Lung (tissue), 12 donors: Measurements from ENCODE around the gene JSRP1. TPM values are rescaled to one million over a fixed set of nuclear protein-coding genes. Genes with fewer than 3 reads are reported as not detected.

ENCODE experiments used
- ATAC-seq: fragments of 200-7000 bp; cut with Tn5 transposase; one replicate; pipeline ENCODE4 v1.9.1; 2020; ENCODE audit warnings: moderate number of reproducible peaks; ENCODE audit not compliant: insufficient read depth, low FRiP score
- DNase-seq, 3 donors: peaks; one replicate each; pipeline ENCODE4 v3.0.0-alpha.2; 2013 to 2017
- H3K27ac ChIP-seq, 2 donors: one replicate each; pipeline ENCODE4 v1.5.1; 2013; ENCODE audit warnings: mild to moderate bottlenecking in 2 of 2, moderate library complexity in 2 of 2, control low read depth in 1 of 2, inconsistent platforms in 1 of 2, low read depth in 1 of 2, low read length in 1 of 2
- H3K27me3 ChIP-seq, 3 donors: one replicate each; pipeline ENCODE4 v1.5.1; 2013; ENCODE audit warnings: low read length in 2 of 3; ENCODE audit not compliant: control insufficient read depth in 3 of 3, insufficient read depth in 3 of 3
- H3K36me3 ChIP-seq, 4 donors: one replicate each; pipeline ENCODE4 v1.5.1; 2013; ENCODE audit warnings: low read length in 4 of 4, mild to moderate bottlenecking in 1 of 4, moderate library complexity in 1 of 4; ENCODE audit not compliant: control insufficient read depth in 4 of 4, insufficient read depth in 4 of 4
- H3K4me1 ChIP-seq, 5 donors: one replicate each; pipeline ENCODE4 v1.5.1; 2013; ENCODE audit warnings: low read length in 5 of 5, mild to moderate bottlenecking in 2 of 5, moderate library complexity in 1 of 5; ENCODE audit not compliant: control insufficient read depth in 5 of 5, insufficient read depth in 5 of 5
- H3K4me3 ChIP-seq: one replicate; pipeline ENCODE4 v1.5.1; 2013; ENCODE audit warnings: mild to moderate bottlenecking, control low read depth, moderate library complexity
- H3K9ac ChIP-seq, 2 donors: one replicate each; pipeline ENCODE4 v1.5.1; 2013; ENCODE audit warnings: low read length in 2 of 2, control low read depth in 1 of 2; ENCODE audit not compliant: insufficient read depth in 1 of 2
- H3K9me3 ChIP-seq, 4 donors: one replicate each; pipeline ENCODE4 v1.5.1; 2013; ENCODE audit warnings: low read length in 3 of 4, mild to moderate bottlenecking in 1 of 4, moderate library complexity in 1 of 4; ENCODE audit not compliant: control insufficient read depth in 4 of 4, insufficient read depth in 3 of 4
- WGBS, 2 donors: extraction: QIAGEN DNeasy Blood & Tissue Kit; methylation state at CpG; one replicate each; pipeline ENCODE4 v1.1.7; 2013; 5-methylcytosine and 5-hydroxymethylcytosine counted together
- polyA plus RNA-seq, 2 donors: library from polyadenylated mRNA; stranded (reverse); fragments of 200-250 nt; gene quantifications; one replicate each; pipeline ENCODE4 v1.2.1, GENCODE V29; 2013
- total RNA-seq, 2 donors: library from RNA; depleted of rRNA in 1 of 2; stranded (reverse); fragments of >200 nt in 1 of 2; gene quantifications; one replicate each; pipeline ENCODE4 v1.2.1, GENCODE V29; 2014 to 2021
- TF ChIP-seq, protein P1 (sequence below): IDR thresholded peaks from 2 replicates; pipeline ENCODE4 v1.5.1; 2012; ENCODE audit warnings: mild to moderate bottlenecking; ENCODE audit errors: control extremely low read depth, extremely low read depth
- donor health status: control.
- donor health status: control.
- donor health status: Bipolar disorder and iron deficiency.
- donor health status: healthy.
- donor health status: DM: yes; HTN: yes; CAD: no.

Gene JSRP1
- total and polyA plus RNA-seq, 4 donors = 0.61 to 2.3 (median 0.88) TPM

DNA sequence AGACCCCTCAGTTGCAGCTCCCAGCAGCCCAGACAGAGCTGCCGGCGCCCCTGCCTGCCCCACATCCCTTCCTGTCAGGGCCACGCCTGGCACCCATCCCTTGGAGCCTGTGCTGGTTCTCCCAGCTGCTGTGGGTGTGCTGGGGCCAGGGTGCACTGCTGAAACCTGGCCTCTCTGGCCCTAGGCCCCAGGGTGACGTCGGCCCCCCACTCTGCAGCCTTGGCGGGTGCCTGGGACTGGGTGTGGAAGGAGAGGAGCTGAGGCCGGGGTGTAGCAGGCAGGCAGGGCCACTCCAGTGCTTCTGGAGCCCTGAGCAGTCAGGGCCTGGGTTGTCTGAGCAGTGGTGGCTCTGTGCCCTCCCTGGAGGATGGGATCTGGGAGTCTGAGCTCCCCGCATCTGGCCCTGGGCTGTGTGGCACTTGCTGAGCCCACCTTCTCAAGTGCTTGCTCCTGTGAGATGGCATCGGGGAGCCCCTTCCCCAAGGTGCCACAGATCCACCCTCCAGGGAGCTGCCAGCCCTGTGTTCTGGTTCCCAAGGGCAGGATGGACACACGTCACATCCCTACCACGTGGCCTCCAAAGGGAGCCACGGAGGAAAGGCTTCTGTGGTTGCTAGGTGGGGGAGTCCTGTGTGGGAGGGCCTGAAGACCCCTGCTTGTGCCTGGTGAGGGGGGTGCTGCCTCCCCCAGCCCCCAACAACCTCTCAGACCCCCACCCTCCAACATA lies 25.2 kb downstream of the JSRP1 start:
- DNase-seq = no peak
- peaks cover 8 to 72% (median 11%) of the 10 kb centered on the region in 4 donors for H3K36me3 ChIP-seq
- H3K4me3 ChIP-seq = no peak overlapping the region
- 79 to 83% methylated on average over 12 of the region's 12 CpGs for WGBS, 2 donors
- peaks cover 0 to 14% (median 4%) of the 10 kb centered on the region in 5 donors for H3K4me1 ChIP-seq
- no peaks in the 10 kb centered on the region for H3K9me3 ChIP-seq
- no peaks in the 10 kb centered on the region for H3K27me3 ChIP-seq
- TF ChIP-seq, protein P1, sequence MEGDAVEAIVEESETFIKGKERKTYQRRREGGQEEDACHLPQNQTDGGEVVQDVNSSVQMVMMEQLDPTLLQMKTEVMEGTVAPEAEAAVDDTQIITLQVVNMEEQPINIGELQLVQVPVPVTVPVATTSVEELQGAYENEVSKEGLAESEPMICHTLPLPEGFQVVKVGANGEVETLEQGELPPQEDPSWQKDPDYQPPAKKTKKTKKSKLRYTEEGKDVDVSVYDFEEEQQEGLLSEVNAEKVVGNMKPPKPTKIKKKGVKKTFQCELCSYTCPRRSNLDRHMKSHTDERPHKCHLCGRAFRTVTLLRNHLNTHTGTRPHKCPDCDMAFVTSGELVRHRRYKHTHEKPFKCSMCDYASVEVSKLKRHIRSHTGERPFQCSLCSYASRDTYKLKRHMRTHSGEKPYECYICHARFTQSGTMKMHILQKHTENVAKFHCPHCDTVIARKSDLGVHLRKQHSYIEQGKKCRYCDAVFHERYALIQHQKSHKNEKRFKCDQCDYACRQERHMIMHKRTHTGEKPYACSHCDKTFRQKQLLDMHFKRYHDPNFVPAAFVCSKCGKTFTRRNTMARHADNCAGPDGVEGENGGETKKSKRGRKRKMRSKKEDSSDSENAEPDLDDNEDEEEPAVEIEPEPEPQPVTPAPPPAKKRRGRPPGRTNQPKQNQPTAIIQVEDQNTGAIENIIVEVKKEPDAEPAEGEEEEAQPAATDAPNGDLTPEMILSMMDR = no peak
- ATAC-seq = no peak
- no peak overlapping the region for H3K9ac ChIP-seq
- no peak overlapping the region for H3K27ac ChIP-seq

DNA sequence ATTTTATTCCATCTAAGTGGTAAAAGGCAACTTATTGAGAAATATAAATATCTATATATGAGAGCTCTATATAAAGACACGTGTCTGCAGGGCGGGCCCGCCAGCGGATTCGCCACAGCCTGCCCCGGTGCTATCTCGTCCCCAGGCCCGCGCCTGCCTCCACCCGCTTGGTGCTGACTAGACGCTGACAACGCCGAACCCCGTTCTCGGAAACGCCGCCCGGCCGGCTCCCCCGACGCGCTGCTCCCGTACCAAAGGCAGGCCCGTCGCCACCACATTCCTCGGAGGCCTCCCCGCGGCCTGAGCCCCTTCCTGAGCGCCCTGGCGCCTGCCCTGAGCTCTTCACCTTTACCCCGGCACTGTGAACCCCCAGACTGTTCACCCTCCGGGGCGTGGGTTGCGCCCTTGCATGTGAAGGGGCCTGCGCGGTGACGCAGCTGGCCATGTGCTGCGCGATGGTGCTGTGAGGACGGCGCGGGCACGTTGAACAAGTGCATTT lies 26.1 kb downstream of the JSRP1 start:
- ATAC-seq (no peak), DNase-seq (no peak)
- Histone ChIP-seq H3K27me3 (no peaks in the 10 kb centered on the region), H3K36me3 (peaks cover 10 to 81% (median 15%) of the 10 kb centered on the region in 4 donors), H3K27ac (no peak overlapping the region), H3K9ac (no peak overlapping the region), H3K9me3 (no peaks in the 10 kb centered on the region), H3K4me3 (no peak overlapping the region), H3K4me1 (peaks cover 0 to 13% (median 3%) of the 10 kb centered on the region in 5 donors)
- TF ChIP-seq, protein P1 = no peak
- 95% methylated on average over 43 of the region's 43 CpGs for WGBS, 2 donors

DNA sequence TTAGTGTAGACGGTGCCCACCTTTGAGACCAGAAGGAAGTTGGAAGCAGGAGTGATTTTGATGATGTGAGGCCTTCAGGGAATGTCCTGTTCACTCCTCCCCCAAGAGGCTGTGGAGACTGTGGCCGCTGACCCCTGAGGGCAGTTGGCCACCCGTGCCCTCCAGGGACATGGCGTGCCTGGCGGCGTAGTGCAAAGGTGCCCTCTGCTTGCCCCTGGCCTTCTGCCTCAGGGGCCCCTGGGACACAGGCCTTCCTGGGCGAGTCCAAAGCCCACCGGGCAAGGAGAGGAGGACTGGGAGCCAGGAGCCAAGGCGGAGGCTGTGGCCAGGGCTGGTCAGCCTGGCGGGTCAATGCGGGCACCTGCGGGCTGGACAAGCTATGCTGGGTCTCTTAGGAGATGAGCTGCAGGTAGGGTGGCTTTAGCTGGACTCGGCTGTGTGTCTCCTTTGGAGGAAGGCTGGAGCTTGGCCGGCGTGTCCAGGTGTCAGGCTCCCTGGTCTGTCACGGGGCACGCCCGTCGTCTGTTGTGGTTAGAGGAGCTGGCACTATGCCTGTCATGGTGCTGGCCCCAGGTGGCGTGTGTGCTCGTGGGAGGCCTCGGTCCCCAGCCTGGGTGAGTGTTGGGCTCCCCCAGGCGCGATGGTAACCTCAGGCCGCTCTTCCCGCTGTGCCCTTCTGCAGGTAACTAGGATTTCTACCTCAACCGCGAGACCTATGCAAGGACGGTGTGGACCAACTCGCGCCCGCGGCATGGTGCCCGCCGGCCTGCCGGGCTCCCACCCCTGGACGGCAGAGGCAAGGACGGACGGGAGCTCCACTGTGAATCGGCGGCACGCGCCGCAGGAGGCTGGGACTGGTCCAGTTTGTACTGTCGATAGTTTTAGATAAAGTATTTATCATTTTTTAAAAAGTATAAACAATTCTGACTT lies 26.8 kb downstream of the JSRP1 start:
- DNase-seq (no peak), ATAC-seq (no peak)
- Histone ChIP-seq H3K4me3 (no peak overlapping the region), H3K27ac (no peak overlapping the region), H3K9ac (no peak overlapping the region), H3K9me3 (no peaks in the 10 kb centered on the region), H3K36me3 (peaks cover 9 to 88% (median 17%) of the 10 kb centered on the region in 4 donors), H3K27me3 (no peaks in the 10 kb centered on the region), H3K4me1 (peaks cover 0 to 7% (median 0%) of the 10 kb centered on the region in 5 donors)
- 95 to 97% methylated on average over 45 of the region's 45 CpGs for WGBS, 2 donors
- TF ChIP-seq, protein P1 = no peak
